HUES48 (cell line): ENCODE measurements around the gene ELOF1.
"Not testable (repeated sequence)": the region's sequence is repeated elsewhere in the genome, so short reads cannot be mapped to it uniquely, and the experiment has no call there.

Experiments
- H3K27ac ChIP-seq: one replicate; pipeline ENCODE4 v1.7.0; 2013; ENCODE audit warnings: low read depth, low read length, inconsistent platforms
- H3K27me3 ChIP-seq: 2 replicates; pipeline ENCODE4 v1.6.1; 2013; ENCODE audit warnings: mild to moderate bottlenecking, low read length; ENCODE audit not compliant: control insufficient read depth, insufficient read depth
- H3K36me3 ChIP-seq: 2 replicates; pipeline ENCODE4 v1.6.1; 2013; ENCODE audit warnings: low read length; ENCODE audit not compliant: control insufficient read depth, insufficient read depth
- H3K4me1 ChIP-seq: 2 replicates; pipeline ENCODE4 v1.6.1; 2013; ENCODE audit warnings: mild to moderate bottlenecking, low read length; ENCODE audit not compliant: control insufficient read depth, insufficient read depth
- H3K4me3 ChIP-seq: 2 replicates; pipeline ENCODE4 v1.5.1; 2013; ENCODE audit warnings: mild to moderate bottlenecking, low read depth, low read length
- H3K9ac ChIP-seq: 2 replicates; pipeline ENCODE4 v1.6.1; 2013; ENCODE audit warnings: mild to moderate bottlenecking, low read depth, low read length, moderate library complexity
- H3K9me3 ChIP-seq: 2 replicates; pipeline ENCODE4 v1.6.1; 2013; ENCODE audit warnings: low read length; ENCODE audit not compliant: control insufficient read depth, insufficient read depth

Gene ELOF1

DNA sequence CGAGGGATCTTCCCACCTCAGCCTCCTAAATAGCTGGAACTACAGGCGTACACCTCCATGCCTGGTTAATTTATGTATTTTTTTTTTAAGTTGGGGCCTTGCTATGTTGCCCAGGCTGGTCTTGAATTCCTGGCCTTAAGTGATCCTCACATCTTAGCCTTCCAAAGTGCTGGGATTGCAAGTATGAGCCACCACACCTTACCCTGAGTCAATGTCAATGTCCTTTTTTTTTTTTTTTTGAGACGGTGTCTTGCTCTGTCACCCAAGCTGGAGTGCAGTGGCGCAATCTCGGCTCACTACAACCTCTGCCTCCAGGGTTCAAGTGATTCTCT is 6.6 kb upstream of the ELOF1 start:
- H3K27ac ChIP-seq, H3K9ac ChIP-seq, H3K4me3 ChIP-seq, H3K36me3 ChIP-seq, H3K27me3 ChIP-seq, H3K9me3 ChIP-seq, H3K4me1 ChIP-seq: not testable (repeated sequence)

DNA sequence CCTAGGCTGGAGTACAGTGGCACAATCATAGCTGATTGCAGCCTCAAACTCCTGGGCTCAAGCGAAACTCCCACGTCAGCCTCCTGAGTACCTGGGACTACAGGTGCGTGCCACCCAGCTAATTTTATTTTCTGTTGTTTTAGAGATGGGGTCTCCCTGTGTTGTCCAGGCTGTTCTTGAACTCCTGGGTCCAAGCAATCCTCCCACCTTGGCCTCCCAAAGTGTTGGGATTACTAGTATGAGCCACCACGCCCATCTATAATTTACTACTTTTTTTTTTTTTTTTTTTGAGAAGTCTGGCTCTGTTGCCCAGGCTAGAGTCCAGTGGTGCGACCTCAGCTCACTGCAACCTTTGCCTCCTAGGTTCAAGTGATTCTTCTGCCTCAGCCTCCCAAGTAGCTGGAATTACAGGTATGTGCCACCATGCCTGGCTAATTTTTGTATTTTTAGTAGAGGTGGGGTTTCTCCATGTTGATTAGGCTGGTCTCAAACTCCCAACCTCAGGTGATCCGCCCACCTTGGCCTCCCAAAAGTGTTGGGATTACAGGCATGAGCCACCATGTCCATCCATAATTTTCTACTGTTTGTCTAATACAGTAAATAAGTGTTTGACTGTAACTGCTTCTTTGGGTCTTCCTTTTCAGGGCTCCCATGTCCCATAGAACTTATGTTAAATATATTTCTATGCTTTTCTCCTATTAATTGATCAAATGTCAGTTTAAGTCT is 5.2 kb upstream of the ELOF1 start:
- not testable (repeated sequence) for H3K4me1 ChIP-seq, H3K27me3 ChIP-seq, H3K9me3 ChIP-seq, H3K36me3 ChIP-seq, H3K4me3 ChIP-seq, H3K27ac ChIP-seq, H3K9ac ChIP-seq

DNA sequence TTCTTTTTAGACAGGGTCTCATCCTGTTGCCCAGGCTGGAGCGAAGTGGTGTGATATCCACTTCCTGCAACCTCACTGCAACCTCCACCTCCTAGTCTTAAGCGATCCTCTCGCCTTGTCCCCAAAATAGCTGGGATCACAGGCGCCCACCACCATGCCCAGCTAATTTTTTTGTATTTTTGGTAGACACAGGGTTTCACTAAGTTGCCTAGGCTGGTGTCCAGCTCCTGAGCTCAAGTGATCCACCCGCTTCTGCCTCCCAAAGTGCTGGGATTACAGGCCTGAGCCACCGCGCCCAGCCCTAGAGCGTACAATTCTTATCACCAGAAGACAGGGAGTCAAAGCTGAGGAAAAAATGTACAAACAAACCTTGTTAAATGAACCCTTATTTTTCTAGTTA is 4.5 kb upstream of the ELOF1 start:
- Histone ChIP-seq H3K27ac (no peak overlapping the region), H3K36me3 (no peaks in the 10 kb centered on the region), H3K27me3 (no peaks in the 10 kb centered on the region), H3K4me1 (no peaks in the 10 kb centered on the region), H3K9ac (no peak overlapping the region), H3K9me3 (no peaks in the 10 kb centered on the region), H3K4me3 (no peak overlapping the region)

DNA sequence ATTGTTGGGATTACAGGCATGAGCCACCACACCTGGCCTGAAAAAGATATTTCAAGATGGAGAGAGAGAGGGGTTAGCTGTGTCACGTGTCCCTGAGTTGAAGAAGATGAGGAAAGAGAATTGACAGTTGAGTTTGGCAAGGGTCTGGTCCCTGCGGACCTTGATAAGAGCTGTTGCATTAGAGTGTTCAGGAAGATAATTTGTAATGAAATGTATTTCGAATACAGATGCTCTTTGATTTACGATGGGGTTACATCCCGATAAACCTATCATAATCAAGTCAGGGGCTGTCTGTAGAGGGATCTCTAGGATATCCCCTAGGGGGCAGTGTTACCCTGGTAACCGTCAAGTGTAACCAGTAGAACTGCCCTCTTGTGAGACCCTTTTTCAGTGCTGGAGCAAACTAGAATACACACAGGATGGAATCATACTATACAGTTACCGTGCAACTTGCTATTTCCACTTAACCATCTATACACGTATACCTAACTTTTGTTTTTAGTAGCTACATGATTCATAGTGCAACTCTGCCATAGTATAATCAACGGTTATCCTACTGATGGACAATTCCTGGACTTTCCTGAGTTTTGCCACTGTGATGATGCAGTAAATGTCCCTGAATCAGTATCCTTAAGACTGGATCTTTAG is 1.5 kb upstream of the ELOF1 start:
- Histone ChIP-seq H3K9ac (no peak overlapping the region), H3K27me3 (no peaks in the 10 kb centered on the region), H3K9me3 (no peaks in the 10 kb centered on the region), H3K36me3 (peaks cover 4% of the 10 kb centered on the region; the same call in 1 of the 2 replicates), H3K4me3 (no peak overlapping the region), H3K27ac (no peak overlapping the region), H3K4me1 (no peaks in the 10 kb centered on the region)

DNA sequence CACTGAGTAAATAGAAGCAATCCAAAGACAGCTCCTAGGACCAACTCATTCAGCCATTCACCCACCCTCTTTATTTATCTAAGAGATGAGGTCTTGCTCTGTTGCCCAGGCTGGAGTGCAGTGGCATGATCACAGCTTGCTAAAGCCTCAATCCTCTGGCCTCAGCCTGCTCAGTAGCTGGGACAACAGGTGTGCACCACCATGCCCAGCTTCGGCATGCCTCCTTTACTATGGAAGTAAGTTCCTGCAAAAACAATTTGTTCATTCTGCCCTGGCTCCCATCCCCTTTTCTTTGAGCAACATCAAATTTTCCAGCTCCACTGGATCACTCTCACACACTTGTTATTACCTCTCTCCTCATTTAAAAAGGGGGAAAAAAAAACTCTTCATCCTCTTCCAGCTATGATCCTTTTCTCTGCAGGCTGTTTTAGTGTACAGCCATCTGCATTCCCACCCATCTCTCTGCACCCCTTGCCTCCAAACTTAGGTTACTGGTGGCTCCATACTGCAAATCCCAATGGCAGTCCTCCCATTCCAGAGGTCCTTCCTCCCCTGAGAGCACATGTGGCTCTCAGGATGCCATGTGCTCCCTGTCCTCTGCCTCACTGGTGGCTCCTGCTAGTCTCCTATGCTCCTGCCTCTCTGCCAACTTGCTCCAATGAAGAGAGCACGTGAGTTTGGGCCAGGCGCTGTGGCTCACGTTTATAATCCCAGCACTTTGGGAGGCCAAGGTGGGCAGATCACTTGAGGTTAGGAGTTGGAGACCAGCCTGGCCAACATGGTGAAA is 2.2 kb downstream of the ELOF1 start:
- Histone ChIP-seq H3K27ac (no peak overlapping the region), H3K4me1 (no peaks in the 10 kb centered on the region), H3K9me3 (no peaks in the 10 kb centered on the region), H3K4me3 (no peak overlapping the region), H3K36me3 (peaks cover 32% of the 10 kb centered on the region), H3K9ac (no peak overlapping the region), H3K27me3 (no peaks in the 10 kb centered on the region)

DNA sequence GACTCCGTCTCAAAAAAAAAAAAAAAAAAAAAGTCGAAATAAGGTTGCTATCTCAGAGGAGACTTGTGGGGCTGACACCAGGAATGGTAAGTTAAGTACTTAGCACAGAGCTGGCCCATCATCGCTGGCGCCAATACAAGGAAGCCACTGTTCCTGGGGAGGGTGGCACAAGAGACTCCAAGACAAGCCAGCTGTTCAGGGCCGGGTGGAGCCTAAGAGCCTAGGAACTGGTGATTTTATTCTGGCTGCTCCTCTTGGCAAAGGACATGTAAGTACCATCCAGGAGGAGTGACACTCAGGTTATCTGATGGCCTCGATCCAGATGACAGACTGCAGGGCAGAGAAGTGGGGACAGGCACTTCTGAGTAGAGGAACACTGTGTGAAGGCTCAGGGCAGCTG is 3.8 kb downstream of the ELOF1 start:
- H3K27me3 ChIP-seq, result no peaks in the 10 kb centered on the region
- no peak overlapping the region for H3K9ac ChIP-seq
- H3K27ac ChIP-seq, result no peak overlapping the region
- H3K36me3 ChIP-seq, result peaks cover 32% of the 10 kb centered on the region
- no peaks in the 10 kb centered on the region for H3K9me3 ChIP-seq
- H3K4me3 ChIP-seq, result no peak overlapping the region
- no peaks in the 10 kb centered on the region for H3K4me1 ChIP-seq

DNA sequence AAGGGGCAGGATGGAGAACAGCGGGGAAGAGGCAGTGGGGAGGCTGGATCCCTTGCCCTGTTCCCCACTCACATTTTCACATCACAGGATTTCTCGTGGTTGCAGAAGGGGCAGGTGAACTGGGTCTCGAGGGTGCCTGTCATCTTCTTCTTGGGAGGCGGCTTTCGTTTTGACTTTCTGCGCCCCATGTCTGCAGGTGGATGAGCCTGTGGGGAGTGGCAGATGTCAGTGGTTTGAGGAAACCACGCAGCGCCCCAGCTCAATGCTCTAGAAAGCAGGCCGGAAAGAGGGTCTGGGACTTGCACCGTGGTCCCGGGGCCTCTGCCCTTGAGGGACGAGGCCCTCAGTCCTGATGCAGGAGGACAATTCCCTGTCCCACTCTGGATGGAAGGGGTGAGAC is 4.9 kb downstream of the ELOF1 start:
- H3K4me3 ChIP-seq, result no peak overlapping the region
- H3K9me3 ChIP-seq, result no peaks in the 10 kb centered on the region
- H3K4me1 ChIP-seq, result no peaks in the 10 kb centered on the region
- no peak overlapping the region for H3K9ac ChIP-seq
- peaks cover 38% of the 10 kb centered on the region for H3K36me3 ChIP-seq
- H3K27me3 ChIP-seq, result no peaks in the 10 kb centered on the region
- H3K27ac ChIP-seq, result no peak overlapping the region

DNA sequence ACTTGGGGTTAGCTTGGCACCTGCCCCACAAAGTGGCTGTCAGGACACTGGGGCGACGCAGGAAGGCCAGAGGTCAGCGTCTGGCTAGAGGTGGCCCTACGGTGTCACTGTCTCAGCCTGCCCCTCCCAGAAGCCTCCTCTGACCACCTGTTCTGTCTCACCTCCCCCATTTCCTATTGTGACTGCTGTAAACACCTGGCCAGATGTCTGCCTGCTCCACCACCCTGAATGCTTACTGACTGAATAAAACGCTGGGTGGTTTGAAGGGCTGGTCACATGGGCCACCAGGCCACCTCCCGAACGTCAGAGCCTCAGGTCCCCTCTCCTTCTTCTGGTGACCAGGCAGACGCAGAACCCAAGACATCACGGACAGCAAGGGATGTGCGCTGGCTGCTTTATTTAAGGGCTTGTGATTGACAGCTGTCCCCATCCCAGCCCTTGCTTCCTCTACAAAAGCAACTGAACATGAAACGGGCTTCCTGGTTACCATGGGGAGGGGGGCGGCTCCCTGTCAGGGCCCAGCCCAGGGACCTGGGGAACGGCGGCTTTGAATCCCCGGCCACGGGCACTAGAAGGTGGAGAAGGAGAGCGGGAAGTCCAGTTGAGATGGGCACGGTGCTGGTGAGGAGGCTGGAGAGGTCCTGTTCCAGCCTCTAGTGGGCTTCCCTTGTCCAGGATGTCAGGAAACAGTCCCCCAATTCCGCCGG is 6.2 kb downstream of the ELOF1 start:
- Histone ChIP-seq H3K27ac (no peak overlapping the region), H3K4me3 (no peak overlapping the region), H3K27me3 (no peaks in the 10 kb centered on the region), H3K36me3 (peaks cover 41% of the 10 kb centered on the region), H3K9me3 (no peaks in the 10 kb centered on the region), H3K4me1 (no peaks in the 10 kb centered on the region), H3K9ac (no peak overlapping the region)

DNA sequence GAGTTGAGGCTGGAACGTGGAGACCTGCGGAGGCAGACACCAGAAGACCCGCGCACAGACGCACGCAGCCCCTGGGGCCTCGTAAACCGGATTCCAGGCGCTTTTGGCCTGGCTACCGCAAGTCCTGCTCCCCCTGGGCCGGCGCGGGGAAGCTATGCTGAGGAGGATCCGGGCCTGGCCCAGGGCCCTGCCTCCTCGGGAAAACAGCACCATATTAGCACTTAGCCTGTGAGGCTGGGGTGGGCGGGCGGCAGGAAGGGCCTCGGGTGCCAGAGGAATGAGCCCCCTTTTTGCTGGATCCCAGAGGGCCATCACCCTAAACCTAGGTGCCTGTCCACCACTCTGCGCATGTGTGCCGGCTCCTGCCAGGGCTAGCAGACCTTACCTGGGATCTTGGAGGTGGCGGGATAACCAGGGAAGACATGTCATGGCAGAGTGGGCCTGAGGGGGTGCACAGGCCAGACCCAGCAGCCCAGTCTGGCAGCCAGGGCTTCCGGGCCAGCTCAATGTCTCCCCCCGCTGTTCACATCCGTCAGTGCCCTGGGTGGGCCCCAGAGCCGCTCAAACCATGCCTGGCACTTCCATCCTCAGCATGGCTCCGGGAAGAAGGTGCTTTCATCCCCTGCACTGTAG is 7.3 kb downstream of the ELOF1 start:
- Histone ChIP-seq H3K36me3 (peaks cover 42% of the 10 kb centered on the region), H3K27ac (no peak overlapping the region), H3K9ac (no peak overlapping the region)

DNA sequence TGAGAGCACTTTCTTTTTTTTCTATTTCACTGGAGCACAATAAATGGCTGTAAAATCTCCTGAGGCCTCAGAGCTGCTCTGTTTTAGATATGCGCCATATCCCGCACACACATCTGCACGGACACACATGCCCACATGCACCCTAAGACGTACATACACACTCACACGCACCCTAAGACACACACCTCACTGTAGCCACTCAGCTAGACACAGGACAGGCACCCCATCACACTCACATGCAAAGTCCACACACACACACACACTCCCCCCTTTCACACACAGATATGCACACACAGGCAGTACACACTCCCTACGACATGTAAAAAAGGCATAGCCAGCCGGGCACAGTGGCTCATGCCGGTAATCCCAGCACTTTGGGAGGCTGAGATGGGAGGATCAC is 8.8 kb downstream of the ELOF1 start:
- Histone ChIP-seq H3K36me3 (peaks cover 36% of the 10 kb centered on the region), H3K4me1 (no peaks in the 10 kb centered on the region), H3K27me3 (no peaks in the 10 kb centered on the region), H3K4me3 (no peak overlapping the region), H3K27ac (no peak overlapping the region), H3K9ac (no peak overlapping the region), H3K9me3 (no peaks in the 10 kb centered on the region)

More for the DNA sequence above, 7.3 kb downstream of the ELOF1 start:
- no peaks in the 10 kb centered on the region for H3K9me3 ChIP-seq
- H3K27me3 ChIP-seq, result no peaks in the 10 kb centered on the region
- no peaks in the 10 kb centered on the region for H3K4me1 ChIP-seq
- no peak overlapping the region for H3K4me3 ChIP-seq
